C4-2B (cell line): Measurements from ENCODE around the gene NBEAL1.

Experiments used
- CTCF ChIP-seq: fragments of 450-650 bp; conservative IDR thresholded peaks from 2 replicates; pipeline ENCODE4 v1.5.1; 2017; ENCODE audit warnings: mild to moderate bottlenecking
- ZFX ChIP-seq: fragments of 450-650 bp; IDR thresholded peaks from 2 replicates; pipeline ENCODE4 v1.6.1; 2017

- TF ChIP-seq ZFX (no peak), CTCF (no peak)
Observed at GRCh38 chr2:203043226-203043625, 28.6 kb downstream of the NBEAL1 start.
